Nephron (organoid): Measurements from ENCODE around the gene GAMT.

ENCODE experiments used
- H3K27ac Mint-ChIP-seq, 3 experiments: 2 replicates each; pipeline ENCODE4 v1.8.0; 2020; ENCODE audit warnings: mixed read lengths in 3 of 3, mild to moderate bottlenecking in 2 of 3, moderate library complexity in 1 of 3
- H3K27me3 Mint-ChIP-seq: 2 replicates; pipeline ENCODE4 v1.8.0; 2021; ENCODE audit warnings: low read depth, mild to moderate bottlenecking, moderate library complexity, mixed read lengths
- H3K36me3 Mint-ChIP-seq: 2 replicates; pipeline ENCODE4 v1.8.0; 2020; ENCODE audit warnings: low read depth, mixed read lengths
- H3K4me1 Mint-ChIP-seq: 2 replicates; pipeline ENCODE4 v1.8.0; 2020; ENCODE audit warnings: mixed read lengths
- H3K4me3 Mint-ChIP-seq, 3 experiments: 2 replicates each; pipeline ENCODE4 v1.8.0; 2020; ENCODE audit warnings: mild to moderate bottlenecking in 3 of 3, mixed read lengths in 3 of 3, moderate library complexity in 2 of 3
- H3K9me3 Mint-ChIP-seq: 2 replicates; pipeline ENCODE4 v1.8.0; 2020; ENCODE audit warnings: mixed read lengths
- TF ChIP-seq, protein P1 (sequence below), 3 experiments: fragments of 200-600 bp; sonication (generic); IDR thresholded peaks; one replicate each; pipeline ENCODE4 v1.5.0; 2021; ENCODE audit warnings: antibody characterized with exemption in 3 of 3; ENCODE audit not compliant: unreplicated experiment in 3 of 3

The GAMT gene

GRCh38 chr19:1385816-1386215 lies 15.5 kb downstream of the GAMT start:
- H3K4me3 Mint-ChIP-seq, result peak overlapping the region; percentile 29 to 60 (median 40)
- H3K27ac Mint-ChIP-seq, result no peak overlapping the region
- peaks cover 21% of the 10 kb centered on the region for H3K4me1 Mint-ChIP-seq
- peaks cover 8% of the 10 kb centered on the region for H3K27me3 Mint-ChIP-seq
- TF ChIP-seq, protein P1, sequence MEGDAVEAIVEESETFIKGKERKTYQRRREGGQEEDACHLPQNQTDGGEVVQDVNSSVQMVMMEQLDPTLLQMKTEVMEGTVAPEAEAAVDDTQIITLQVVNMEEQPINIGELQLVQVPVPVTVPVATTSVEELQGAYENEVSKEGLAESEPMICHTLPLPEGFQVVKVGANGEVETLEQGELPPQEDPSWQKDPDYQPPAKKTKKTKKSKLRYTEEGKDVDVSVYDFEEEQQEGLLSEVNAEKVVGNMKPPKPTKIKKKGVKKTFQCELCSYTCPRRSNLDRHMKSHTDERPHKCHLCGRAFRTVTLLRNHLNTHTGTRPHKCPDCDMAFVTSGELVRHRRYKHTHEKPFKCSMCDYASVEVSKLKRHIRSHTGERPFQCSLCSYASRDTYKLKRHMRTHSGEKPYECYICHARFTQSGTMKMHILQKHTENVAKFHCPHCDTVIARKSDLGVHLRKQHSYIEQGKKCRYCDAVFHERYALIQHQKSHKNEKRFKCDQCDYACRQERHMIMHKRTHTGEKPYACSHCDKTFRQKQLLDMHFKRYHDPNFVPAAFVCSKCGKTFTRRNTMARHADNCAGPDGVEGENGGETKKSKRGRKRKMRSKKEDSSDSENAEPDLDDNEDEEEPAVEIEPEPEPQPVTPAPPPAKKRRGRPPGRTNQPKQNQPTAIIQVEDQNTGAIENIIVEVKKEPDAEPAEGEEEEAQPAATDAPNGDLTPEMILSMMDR (IDR thresholded peaks at IDR 0.05; ENCODE audit: unreplicated experiment in 3 of 3), result no peak
- H3K9me3 Mint-ChIP-seq, result no peaks in the 10 kb centered on the region
- H3K36me3 Mint-ChIP-seq, result peaks cover 16% of the 10 kb centered on the region

- peaks cover 21% of the 10 kb centered on the region for H3K4me1 Mint-ChIP-seq
- H3K27ac Mint-ChIP-seq, result peak overlapping the region in 2 of 3 experiments; percentile 21 to 40
- TF ChIP-seq, protein P1 (IDR thresholded peaks at IDR 0.05; ENCODE audit: unreplicated experiment in 3 of 3), result no peak
- no peaks in the 10 kb centered on the region for H3K9me3 Mint-ChIP-seq
- H3K36me3 Mint-ChIP-seq, result peaks cover 9% of the 10 kb centered on the region
- peak overlapping the region; percentile 91 to 93 (median 91) for H3K4me3 Mint-ChIP-seq
- peaks cover 8% of the 10 kb centered on the region for H3K27me3 Mint-ChIP-seq
These were observed 16.7 kb downstream of the GAMT start for GRCh38 chr19:1384478-1385110.

DNA sequence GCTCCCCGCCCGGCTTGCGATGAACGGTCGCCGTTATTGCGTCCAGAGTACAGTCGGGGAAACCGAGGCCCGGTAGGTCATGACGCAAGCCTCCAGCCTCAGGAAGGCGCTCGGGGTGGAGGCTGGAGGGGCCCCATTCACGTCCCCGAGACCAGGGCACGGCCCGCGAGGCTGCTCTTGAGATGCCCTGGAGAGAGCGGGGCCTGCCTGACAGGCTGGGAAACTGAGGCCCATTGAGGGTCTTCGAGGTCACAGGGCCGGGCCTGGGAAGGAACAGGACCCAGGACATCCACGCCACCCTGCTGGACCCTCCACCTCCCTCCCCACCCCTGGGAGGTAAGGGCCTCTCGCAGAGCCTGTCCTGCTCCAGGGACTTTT lies 17.3 kb downstream of the GAMT start:
- Mint-ChIP-seq H3K36me3 (peaks cover 4% of the 10 kb centered on the region), H3K27ac (peak overlapping the region in 2 of 3 experiments; percentile 95 to 97), H3K9me3 (no peaks in the 10 kb centered on the region), H3K27me3 (peaks cover 8% of the 10 kb centered on the region), H3K4me3 (peak overlapping the region; percentile 91 to 93 (median 91)), H3K4me1 (peaks cover 21% of the 10 kb centered on the region)
- TF ChIP-seq, protein P1 (IDR thresholded peaks at IDR 0.05; ENCODE audit: unreplicated experiment in 3 of 3), result no peak

DNA sequence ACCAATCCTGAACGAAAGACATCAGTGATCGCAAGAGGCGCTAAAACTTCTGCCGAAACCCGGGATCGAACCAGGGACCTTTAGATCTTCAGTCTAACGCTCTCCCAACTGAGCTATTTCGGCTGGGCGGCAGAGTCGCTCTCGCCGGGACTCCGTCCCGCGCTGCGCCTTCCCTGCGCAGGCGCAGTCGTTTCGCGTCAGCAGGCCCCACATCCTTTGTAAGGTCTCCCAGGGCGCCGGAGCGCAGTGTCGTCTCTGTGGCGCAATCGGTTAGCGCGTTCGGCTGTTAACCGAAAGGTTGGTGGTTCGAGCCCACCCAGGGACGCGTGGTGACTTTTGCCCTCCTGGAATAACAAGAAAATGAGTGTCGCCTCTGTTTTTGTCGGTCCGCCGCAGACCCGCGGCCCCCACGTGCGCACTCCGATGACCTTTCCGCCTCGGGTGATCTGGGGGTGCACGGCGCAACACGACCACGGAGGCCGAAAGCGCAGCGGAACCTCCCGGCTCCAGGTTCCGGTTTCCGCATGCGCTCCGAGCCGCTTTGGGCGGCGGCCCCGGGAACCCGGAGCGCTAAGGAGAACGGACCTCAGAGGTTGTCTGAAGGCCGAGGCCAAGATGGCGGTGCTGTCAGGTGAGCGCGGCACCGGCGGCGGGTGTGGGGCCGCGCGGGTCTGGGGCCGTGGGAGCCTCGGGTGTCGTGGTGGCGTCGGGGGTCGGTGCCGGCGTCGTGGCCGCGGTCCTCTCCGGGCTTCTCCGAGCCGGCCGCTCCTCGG lies 17.8 kb downstream of the GAMT start, which contains the start of gene NDUFS7:
Gene NDUFS7, plus strand, starts transcription at position 596 of the 773 bp plus-strand sequence. Its CDS starts 20 bp downstream, at position 616.
- H3K4me1 Mint-ChIP-seq, result peaks cover 21% of the 10 kb centered on the region
- H3K27ac Mint-ChIP-seq, result peak within 1 kb of the TSS; percentile 66 to 97 (median 95)
- no peaks in the 10 kb centered on the region for H3K9me3 Mint-ChIP-seq
- peaks cover 8% of the 10 kb centered on the region for H3K27me3 Mint-ChIP-seq
- TF ChIP-seq, protein P1 (IDR thresholded peaks at IDR 0.05; ENCODE audit: unreplicated experiment in 3 of 3), result no peak
- no peaks in the 10 kb centered on the region for H3K36me3 Mint-ChIP-seq
- H3K4me3 Mint-ChIP-seq, result peak within 1 kb of the TSS; percentile 91 to 93 (median 91)

- H3K27me3 Mint-ChIP-seq, result peaks cover 8% of the 10 kb centered on the region
- no peaks in the 10 kb centered on the region for H3K9me3 Mint-ChIP-seq
- H3K36me3 Mint-ChIP-seq, result no peaks in the 10 kb centered on the region
- H3K4me1 Mint-ChIP-seq, result peaks cover 21% of the 10 kb centered on the region
- TF ChIP-seq, protein P1 (IDR thresholded peaks at IDR 0.05; ENCODE audit: unreplicated experiment in 3 of 3), result peak in 1 of 3 experiments; percentile 9
- H3K27ac Mint-ChIP-seq, result peak overlapping the region; percentile 66 to 97 (median 95)
- peak overlapping the region; percentile 91 to 93 (median 91) for H3K4me3 Mint-ChIP-seq
These were observed 18.4 kb downstream of the GAMT start for GRCh38 chr19:1383017-1383311.
